NCI-H226 (cell line): ENCODE data around the gene SH2D4B.
A peak's percentile ranks its signal among the peaks of the same experiment; 100 is the strongest.

ENCODE experiments used
- DNase-seq: peaks from one replicate; pipeline ENCODE4 v3.0.0-alpha.2; 2015

SH2D4B gene

DNA sequence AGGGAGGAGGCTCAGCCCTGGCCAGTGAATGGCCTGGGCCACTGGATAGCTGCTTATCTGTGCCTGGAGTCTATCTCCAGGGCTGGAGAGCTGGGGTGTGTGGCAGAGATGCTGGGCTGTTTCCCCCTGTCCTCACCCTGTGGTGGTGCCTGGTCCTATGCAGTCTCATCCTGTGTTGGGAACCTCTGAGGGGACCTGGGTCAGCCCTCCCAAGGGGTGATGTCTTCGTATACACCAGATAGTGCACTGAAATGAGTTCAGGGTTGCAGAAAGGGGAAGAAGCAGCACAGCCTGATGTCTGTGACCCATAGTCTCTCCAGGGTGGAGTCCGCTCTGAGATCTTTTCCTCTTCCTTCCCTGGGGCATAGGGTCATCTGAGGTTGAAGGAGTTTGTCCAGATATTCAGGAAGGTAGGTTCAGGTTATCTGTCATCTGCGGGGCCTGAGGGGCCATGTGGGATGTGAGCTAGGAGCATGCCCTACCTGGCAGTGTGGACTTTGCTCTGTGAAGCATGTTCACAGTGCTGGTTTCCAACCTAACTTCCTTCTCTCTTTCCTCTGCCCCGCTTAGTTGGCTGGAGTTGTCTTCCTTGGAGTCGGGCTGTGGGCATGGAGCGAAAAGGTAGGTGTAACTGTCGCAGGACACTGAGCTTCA lies 33.4 kb upstream of the SH2D4B start:
- DNase-seq: no peak

DNA sequence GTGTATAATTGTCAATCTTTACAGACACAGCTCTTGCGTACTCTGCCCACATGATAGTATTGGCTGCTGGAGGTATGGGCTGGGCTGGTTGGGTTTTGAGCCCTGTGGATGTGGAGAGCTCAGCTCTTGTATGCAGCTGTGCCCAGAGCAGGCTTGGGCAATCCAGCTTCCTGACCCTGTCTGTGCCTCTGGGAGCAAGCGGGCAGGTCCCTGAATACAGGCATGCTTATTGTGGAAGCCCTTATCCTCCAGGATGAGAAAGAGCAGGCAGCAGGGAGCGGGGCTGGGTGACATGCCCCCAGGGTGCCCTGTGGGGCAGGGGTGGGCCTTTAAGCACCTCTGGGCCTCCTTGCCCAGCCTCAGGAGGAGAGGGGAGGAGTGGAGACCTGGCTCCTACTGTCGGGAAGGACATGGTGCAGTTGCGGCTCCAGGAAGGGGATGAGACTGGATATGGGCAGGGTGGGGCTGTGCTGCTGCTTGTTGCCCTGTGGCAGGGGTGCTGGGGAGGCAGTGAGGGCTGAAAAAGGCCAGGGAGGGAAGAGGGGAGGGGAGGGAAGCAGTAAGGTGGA lies 32.7 kb upstream of the SH2D4B start:
- DNase-seq: no peak

GRCh38 chr10:80506189-80506575 lies 31.5 kb upstream of the SH2D4B start:
- peak; percentile 86 for DNase-seq

DNA sequence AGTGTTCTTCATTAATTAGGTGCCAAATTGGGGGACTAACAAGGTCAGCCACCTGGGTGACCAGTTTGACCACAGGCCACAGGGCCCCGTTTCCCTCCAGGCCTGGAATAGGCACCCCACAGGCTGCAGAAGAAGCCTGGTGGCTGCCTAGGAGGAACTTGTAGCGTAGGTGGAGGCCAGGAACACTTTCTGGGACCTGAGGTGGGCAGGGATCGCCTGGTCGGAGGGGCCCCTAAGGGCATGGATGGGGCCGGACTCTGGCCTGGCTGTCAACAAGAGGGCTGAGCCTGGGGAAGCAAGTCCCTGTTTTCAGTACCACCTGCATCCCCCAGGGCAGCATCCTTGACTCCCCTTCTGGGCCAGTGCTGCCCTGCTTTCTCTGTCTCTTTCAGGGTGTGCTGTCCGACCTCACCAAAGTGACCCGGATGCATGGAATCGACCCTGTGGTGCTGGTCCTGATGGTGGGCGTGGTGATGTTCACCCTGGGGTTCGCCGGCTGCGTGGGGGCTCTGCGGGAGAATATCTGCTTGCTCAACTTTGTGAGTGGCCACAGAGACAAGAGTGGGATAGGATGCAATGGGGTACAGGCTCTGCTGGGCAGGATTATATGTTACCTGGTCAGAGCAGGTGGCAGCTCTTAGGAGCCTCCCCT lies 30.7 kb upstream of the SH2D4B start:
- DNase-seq: no peak

- no peak for DNase-seq
These were observed 28.6 kb upstream of the SH2D4B start for GRCh38 chr10:80509108-80509402.

DNA sequence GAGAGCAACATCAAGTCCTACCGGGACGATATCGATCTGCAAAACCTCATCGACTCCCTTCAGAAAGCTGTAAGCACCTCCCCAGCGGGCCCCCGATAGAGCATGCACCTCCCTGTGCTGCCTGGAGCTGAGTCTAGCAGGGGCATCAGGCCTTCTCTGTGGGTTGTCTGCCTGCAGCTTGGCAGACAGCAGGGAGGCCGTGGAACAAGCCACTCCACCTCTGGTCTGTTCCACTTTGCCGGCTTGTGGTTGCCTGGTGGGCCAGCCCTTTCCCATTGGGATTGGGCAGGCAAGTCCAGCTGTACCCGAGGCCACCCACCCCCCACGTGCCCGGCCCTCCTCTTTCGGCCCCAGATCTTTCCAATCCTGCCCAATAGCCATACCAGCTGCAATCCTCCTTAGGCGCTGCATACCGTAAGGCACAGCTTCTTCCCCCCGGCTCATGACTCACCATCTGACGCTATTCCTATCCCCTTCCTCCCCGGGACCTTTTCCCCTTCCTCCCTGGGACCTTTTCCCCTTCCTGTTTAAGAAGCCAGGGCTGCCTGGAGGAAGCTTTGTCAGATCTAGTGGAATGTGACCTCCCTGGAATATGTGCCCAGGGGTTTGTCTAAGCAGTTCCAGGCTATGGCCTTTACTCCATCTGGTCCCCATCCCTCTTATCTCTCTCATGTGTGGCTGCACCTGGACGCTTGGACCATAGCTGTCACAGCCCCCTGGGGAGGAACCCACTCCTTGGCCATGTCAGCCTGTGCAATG lies 28.1 kb upstream of the SH2D4B start:
- DNase-seq: peak; percentile 91

DNA sequence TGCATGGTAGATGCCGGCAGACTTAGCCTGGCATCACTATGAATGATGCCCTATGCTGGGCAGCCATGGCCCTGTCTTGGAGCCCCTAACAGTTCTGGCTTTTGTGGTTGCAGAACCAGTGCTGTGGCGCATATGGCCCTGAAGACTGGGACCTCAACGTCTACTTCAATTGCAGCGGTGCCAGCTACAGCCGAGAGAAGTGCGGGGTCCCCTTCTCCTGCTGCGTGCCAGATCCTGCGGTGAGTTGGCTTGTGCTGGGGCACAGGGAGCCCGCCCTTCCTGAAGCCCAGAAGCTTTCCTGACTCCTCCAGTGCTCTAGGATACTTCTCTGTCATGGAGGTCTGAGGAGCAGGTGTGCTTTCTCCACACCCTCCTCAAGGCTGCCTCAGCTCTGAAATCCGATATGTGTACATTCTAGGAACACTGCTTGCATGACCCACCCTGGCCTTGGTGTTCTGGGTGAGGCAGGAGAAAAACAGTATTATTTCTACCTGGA lies 25.6 kb upstream of the SH2D4B start:
- DNase-seq: no peak

- DNase-seq: no peak
These were observed 24.6 kb upstream of the SH2D4B start for GRCh38 chr10:80513106-80513505.

- no peak for DNase-seq
These were observed 22.2 kb upstream of the SH2D4B start for GRCh38 chr10:80515511-80515910.

DNA sequence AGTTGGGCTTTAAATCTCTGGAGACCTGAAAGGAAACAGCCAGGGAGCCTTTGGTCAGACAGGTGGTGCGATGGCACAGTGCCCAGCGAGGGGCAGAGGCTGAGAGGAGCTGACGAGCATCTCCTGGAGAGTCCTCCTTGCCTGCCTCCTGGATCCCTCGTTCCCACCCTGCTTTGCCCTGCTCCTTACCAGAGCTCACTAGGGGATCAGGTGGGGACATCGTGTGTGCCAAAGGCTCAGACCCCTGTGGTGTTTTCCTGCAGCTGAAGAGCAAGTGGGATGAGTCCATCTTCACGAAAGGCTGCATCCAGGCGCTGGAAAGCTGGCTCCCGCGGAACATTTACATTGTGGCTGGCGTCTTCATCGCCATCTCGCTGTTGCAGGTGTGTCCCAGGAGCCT lies 21.8 kb upstream of the SH2D4B start:
- DNase-seq: no peak

- DNase-seq: no peak
These were observed 21.1 kb upstream of the SH2D4B start for GRCh38 chr10:80516506-80517075.

GRCh38 chr10:80517416-80518142 lies 20.1 kb upstream of the SH2D4B start:
- no peak for DNase-seq

GRCh38 chr10:80518143-80518806 lies 19.4 kb upstream of the SH2D4B start:
- DNase-seq: no peak

GRCh38 chr10:80518807-80519360 lies 18.8 kb upstream of the SH2D4B start:
- DNase-seq: no peak

DNA sequence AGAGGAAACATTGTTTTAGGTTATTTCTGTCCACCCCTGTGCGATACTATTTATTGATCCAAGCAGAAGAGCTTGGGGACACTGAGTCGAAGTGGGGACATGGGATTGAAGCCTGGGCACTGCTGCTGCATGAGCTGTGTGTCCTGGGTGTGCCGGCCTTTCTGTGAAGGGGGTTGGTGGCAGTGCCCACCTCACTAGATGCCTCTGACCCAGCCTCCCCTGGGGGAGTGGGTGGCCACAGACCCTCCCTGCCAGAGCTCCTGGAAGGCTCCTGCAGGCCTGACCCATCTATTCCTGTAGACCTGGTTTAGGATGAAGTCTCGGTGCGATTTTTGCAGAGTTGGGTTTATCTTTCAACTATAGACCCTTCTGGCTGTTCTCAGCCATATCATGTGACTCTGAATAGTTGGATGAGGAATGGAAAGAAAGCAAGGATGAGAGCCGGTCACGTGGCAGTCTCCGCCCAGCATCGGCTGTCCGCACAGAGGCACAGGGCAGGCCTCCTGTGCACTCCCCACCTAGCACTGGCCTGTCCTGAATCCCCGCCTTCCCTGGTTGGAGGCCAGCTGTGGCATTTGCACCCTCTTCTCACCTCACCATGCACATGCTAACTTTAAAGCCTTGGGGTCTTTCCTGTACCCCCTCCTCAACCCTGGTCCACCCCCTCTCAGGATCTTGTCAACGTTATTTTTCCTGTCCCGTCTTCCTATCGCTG lies 17.6 kb upstream of the SH2D4B start:
- no peak for DNase-seq

GRCh38 chr10:80520661-80521470 lies 16.8 kb upstream of the SH2D4B start:
- no peak for DNase-seq

- no peak for DNase-seq
These were observed 14.8 kb upstream of the SH2D4B start for GRCh38 chr10:80522756-80523363.

GRCh38 chr10:80523773-80524172 lies 13.9 kb upstream of the SH2D4B start:
- no peak for DNase-seq

DNA sequence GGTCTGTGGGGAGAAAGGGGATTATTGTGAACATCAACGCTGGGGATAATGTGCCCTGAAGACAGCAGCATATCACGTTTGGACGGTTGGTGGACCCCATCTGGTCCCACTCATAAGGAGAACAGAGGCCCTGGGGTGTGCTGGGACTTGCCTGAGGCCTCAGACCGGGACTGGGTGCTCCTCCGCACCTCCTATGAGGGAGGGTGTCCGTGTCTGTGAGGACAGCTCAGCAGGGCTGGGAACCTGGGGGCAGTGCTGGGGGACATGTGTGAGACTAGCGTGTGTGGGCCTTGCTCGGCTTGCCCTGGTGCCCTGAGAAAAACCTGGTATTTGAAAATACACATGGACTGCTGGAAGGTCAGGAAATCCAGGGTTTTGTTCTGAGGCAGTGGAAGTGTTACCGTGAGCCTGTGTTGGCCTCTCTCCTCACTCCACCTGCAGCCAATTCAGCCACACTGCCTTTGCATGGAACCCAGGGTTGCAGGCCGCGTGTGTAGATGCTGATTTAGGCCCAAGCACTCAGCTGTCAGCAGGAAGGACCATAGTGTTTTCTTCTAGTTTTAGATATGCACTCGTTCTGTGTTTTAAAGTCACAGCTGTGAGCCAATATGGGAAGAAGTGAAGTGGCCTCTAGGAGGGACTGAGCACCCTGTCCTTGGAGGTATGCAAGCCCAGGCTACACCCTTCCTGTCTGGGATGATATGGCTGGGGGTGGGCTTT lies 13.4 kb upstream of the SH2D4B start:
- DNase-seq: no peak
